ENCODE data around the gene KIF3A.
"Not testable (repeated sequence)": the region's sequence is repeated elsewhere in the genome, so short reads cannot be mapped to it uniquely, and the experiment has no call there.

KIF3A gene

DNA sequence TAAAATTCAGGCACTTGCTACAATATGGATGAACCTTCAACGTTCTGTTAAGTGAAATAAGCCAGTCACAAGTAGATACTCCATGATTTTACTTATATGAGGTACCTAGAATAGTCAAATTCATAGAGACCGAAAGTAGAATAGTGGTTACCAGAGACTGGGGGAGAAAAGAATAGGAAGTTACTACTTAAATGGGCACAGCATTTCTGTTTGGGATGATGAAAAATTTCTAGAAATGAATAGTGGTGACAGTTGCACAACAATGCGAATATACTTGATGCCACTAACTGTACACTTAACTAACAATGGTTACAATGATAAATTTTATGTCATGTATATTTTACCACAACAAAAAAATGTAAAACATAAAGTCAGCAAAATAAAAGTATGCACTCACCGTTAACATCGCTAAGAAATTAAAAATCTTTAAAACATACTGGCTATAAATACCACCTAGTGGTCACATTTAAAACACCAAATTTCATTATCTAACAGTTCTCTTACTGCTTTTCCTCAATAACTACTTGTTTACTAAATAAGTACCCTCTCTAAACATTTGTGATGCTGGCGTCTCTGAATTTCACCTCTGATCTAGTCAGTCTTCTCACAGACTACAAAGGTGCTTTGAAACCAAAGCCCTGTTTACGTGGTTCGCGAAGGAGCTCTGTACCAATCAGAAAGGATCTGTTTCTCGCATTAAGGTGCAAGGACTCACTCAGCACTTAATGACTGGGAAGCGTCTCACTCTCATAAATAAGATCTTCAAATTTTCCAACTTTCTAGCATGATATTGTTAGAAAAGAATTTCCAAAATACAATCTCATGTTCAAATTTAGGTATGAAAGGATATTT, 22.7 kb downstream of the KIF3A start:
- no peak for DNase-seq

- DNase-seq: no peak
These were observed 28.7 kb downstream of the KIF3A start for GRCh38 chr5:132708645-132709044.

GRCh38 chr5:132704875-132705274, 32.5 kb downstream of the KIF3A start:
- no peak for DNase-seq

DNA sequence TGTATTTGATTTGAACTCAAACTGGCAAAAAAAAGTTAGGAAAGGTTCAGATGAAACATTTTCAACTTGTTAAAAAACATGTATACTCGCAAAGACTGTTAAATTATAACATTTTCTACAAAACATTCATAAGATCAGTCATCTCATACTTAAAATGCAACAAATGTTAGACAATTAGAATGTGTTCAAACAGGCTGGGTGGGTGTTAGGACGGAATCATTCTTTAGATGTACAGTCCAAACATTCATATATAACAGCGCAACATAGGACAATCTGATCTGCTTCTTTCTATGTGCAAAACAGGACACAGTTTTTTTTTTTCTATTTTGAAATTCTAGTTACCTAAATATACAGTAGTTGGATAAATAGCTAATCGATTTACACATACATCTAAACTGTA, 41.4 kb downstream of the KIF3A start:
- no peak for DNase-seq

DNA sequence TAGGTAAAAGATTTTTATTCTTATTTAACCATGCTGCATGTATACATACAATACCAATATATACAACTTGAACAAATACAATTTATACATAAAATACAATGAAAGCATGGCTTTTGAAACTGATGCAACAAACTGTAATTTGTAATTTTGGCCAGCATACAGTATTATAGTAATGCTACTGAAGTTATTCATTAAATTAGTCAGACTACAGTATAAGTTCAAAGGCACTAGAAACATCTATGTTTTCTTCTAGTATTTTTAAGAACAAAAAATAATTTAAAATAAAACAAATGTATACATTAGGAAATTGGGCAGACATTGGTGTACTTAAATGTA, 44.7 kb downstream of the KIF3A start:
- no peak for DNase-seq

GRCh38 chr5:132691755-132692631, 45.4 kb downstream of the KIF3A start:
- DNase-seq: not testable (repeated sequence)

GRCh38 chr5:132690156-132690555, 47.2 kb downstream of the KIF3A start:
- no peak for DNase-seq

DNA sequence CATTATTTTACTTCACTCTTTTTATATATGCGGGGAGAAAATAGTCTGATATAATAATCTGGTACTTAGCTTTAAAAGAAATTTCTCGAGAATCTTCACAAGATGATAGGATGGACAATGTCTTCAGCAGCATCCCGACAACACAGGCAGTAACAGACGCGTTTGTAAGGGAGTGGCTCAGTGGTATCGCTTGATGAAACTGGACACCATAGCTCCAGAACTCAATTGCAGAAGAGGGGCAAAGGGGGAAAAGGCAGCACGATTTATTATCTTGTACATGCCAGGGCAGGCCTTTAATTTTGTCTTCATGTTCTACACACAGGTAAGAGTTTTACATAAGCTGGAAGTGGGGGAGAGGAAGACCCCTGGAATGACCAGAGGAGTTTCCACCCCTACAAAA, 47.8 kb downstream of the KIF3A start:
- DNase-seq: no peak

DNA sequence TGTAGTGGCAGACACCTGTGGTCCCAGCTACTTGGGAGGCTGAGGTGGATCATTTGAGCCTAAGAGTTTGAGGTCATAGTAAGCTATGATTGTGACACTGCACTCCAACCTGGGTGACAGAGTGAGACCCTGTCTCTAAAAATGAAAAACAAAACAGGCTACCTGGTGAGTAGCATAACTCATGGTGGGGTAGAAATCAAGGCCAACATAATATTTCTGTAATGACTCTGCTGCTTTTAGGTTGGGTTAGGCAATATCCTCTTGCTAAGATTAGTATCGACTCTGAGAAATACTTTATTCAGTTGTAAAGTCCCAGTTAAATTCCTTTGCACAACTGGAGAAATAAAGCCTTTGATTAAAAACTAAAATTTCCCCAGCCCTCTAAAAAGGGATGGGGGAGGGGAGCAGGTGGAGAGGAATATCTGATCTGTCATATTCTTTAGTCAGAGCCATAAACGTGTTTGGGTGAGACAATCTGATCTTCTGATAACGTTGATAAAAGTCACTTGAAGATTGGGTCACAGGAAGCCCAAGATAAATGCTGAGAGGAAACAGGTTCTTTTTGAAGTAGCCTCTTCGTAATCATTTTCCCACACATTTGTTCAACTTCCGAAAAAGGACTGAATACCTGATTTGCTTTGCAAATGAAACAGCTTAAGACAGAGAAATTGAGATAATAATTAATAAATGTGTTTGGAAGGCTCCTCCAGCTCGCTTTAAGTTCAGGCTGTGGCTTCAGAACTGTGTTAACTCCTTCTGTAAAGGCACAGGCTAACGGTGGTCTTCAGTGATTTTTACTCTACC, 48.6 kb downstream of the KIF3A start:
- DNase-seq: peak; percentile 51

DNA sequence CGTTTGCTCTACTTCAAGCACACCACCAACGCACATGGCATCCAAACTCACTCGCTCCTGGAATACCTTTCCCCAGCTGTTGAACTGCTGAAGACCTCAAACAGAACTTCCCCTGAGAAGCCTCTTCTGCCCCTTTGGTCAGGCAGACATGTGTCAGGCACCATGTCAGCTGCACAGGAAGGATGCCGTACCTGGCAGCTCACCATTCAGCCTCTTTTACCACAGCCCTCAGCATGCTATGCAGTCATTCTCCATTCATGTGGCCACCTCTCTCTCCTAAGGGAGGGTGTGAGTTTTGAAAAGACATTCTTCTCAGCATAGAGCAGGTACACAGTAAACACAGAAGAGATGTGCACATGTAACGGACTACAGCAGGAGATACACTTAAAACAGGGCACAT, 49.4 kb downstream of the KIF3A start:
- DNase-seq: peak; percentile 29

DNA sequence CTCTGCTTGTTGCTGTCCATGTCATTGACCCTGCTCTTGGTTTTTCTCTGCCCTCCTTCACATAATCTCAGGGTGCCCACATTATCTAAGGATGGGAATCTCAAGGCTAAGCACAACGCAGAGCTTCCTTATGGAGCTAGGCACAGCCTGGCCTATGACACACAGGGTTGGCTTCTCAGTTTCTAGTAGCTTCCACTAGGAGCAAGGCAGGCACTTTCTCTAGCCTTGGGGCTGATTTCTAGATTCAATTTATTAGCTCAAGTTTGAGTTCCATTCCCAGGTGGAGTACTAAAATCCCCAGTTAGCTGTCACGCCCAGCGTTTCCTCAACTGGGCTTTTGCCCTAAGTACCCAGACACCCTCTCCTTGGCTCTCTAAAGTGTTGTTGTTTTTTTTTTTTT, 51.2 kb downstream of the KIF3A start:
- no peak for DNase-seq

- no peak for DNase-seq
These were observed 52.2 kb downstream of the KIF3A start for GRCh38 chr5:132684922-132685720.

- no peak for DNase-seq
These were observed 52.9 kb downstream of the KIF3A start for GRCh38 chr5:132684491-132684890.

GRCh38 chr5:132681983-132682382, 55.4 kb downstream of the KIF3A start:
- no peak for DNase-seq

- no peak for DNase-seq
These were observed 55.9 kb downstream of the KIF3A start for GRCh38 chr5:132681476-132681831.

- no peak for DNase-seq
These were observed 56.4 kb downstream of the KIF3A start for GRCh38 chr5:132680780-132681475.

- no peak for DNase-seq
These were observed 57.5 kb downstream of the KIF3A start for GRCh38 chr5:132679717-132680380.

DNA sequence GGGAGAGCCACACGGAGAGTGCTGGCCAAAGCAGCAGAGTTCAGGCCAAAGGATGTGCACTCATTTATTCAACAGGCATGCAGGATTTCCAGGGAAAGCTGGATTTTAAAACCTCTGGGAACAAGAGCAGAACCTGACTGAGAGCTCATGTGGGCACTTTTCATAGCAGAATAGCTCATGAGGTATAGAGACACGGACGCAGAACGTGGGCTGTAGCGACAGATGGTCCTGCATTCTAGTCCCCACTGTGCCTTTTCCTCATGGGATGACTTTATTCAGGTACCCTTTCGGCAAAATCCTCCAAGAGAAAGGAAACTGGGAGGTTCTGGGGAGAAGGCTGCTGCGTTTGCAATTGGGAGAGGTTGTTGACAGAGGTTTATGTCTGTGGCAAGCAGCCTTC, 58.2 kb downstream of the KIF3A start:
- no peak for DNase-seq

- no peak for DNase-seq
These were observed 58.6 kb downstream of the KIF3A start for GRCh38 chr5:132678735-132679134.

DNA sequence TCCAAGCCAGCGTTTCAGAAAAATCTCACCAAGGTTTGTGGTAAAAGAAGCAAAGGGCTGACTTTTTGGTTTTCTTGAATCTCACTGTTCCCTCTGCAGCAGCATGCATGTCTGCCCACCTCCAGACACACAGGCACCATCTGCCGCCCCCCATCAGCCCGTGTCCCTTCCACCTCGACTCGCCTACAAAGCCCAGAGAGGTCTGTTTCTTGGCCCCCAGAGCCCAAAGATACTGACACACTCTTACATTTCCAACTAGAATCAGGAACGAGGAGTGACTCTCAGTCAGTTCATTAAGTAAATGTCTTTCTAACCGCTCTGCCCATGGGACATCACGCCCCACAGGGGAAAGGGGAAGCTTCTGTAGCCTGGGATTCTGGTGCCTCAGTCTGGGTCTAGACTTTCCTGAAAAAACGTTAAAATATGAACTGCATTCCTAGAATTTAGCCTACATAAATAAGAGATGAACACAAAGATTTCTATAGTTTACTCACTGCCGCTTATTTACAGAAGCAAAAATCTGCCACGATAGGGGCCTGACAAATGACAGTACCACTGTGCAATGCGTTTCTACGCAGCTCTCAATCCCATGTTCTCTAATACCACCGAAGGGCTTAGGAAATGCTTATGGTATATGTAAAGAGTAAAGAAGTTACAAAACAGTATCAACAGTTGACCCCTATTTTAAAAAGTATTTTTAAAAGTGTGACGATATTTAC, 59.5 kb downstream of the KIF3A start:
- no peak for DNase-seq

GRCh38 chr5:132677191-132677590, 60.2 kb downstream of the KIF3A start:
- no peak for DNase-seq

Measured in stimulated activated CD4-positive, alpha-beta T cell treated with anti-CD3 and anti-CD28 coated beads, Interleukin-15, amount 100 ng/mL, for 24 hours (primary cell).